Activated CD4-positive, CD25-positive, alpha-beta regulatory T cell (primary cell): ENCODE measurements around the gene CTDSP2.
A peak's percentile ranks its signal among the peaks of the same experiment; 100 is the strongest.
"Not testable (repeated sequence)": the region's sequence is repeated elsewhere in the genome, so short reads cannot be mapped to it uniquely, and the experiment has no call there.

Experiments
- DNase-seq, 4 experiments: peaks; one replicate each; lab custom pipeline; 2025; lab: John Stamatoyannopoulos, UW

The CTDSP2 gene

GRCh38 chr12:57781801-57782200 lies 64.7 kb downstream of the CTDSP2 start:
- DNase-seq, result no peak

GRCh38 chr12:57781244-57781643 lies 65.3 kb downstream of the CTDSP2 start:
- no peak for DNase-seq

GRCh38 chr12:57780284-57780897 lies 66.1 kb downstream of the CTDSP2 start:
- no peak for DNase-seq

- DNase-seq, result no peak
These were observed 66.8 kb downstream of the CTDSP2 start for GRCh38 chr12:57779736-57780135.

GRCh38 chr12:57777911-57778310 lies 68.6 kb downstream of the CTDSP2 start:
- no peak for DNase-seq

- DNase-seq, result no peak
These were observed 69.2 kb downstream of the CTDSP2 start for GRCh38 chr12:57777367-57777766.

GRCh38 chr12:57776247-57776587 lies 70.3 kb downstream of the CTDSP2 start:
- DNase-seq, result no peak

- no peak for DNase-seq
These were observed 70.8 kb downstream of the CTDSP2 start for GRCh38 chr12:57775563-57776246.

- no peak for DNase-seq
These were observed 71.5 kb downstream of the CTDSP2 start for GRCh38 chr12:57775044-57775443.

GRCh38 chr12:57774634-57775033 lies 71.9 kb downstream of the CTDSP2 start:
- DNase-seq, result not testable (repeated sequence)

GRCh38 chr12:57772429-57773322 lies 73.9 kb downstream of the CTDSP2 start, which contains the start of gene EEF1AKMT3:
Gene EEF1AKMT3 (plus strand): TSS chr12:57772614. CDS start chr12:57772725, 111 bp downstream.
- no peak for DNase-seq

GRCh38 chr12:57771873-57772428 lies 74.6 kb downstream of the CTDSP2 start, which contains the start of gene METTL1:
Gene METTL1 (minus strand): TSS chr12:57772105. CDS start chr12:57772083, 22 bp downstream.
- DNase-seq, result peak; percentile 70 to 83 (median 78)

- DNase-seq, result peak in 3 of 4 experiments; percentile 40 to 80 (median 79)
These were observed 75.2 kb downstream of the CTDSP2 start for GRCh38 chr12:57771236-57771872.

- no peak for DNase-seq
These were observed 75.8 kb downstream of the CTDSP2 start for GRCh38 chr12:57770734-57771133.
